DND-41 (cell line): ENCODE measurements around the gene GSC.

Source experiments
- ATAC-seq: fragments of 200-7000 bp; cut with Tn5 transposase; 3 replicates; pipeline ENCODE4 v1.9.1; 2021; ENCODE audit warnings: low read depth; ENCODE audit not compliant: insufficient read depth
- DNase-seq: peaks from one replicate; pipeline ENCODE4 v3.0.0-alpha.2; 2020
- H2AFZ ChIP-seq: 2 replicates; pipeline ENCODE4 v1.6.0; 2012; ENCODE audit warnings: low read depth, low read length
- H3K27ac ChIP-seq: 2 replicates; pipeline ENCODE4 v1.5.1; 2012; ENCODE audit warnings: low read length, inconsistent platforms
- H3K27me3 ChIP-seq: fragments of 200-600 bp; sonication (generic); 2 replicates; pipeline ENCODE4 v1.6.0; 2012; ENCODE audit warnings: low read length, mild to moderate bottlenecking, inconsistent platforms; ENCODE audit not compliant: insufficient read depth, poor library complexity
- H3K36me3 ChIP-seq: 2 replicates; pipeline ENCODE4 v1.5.1; 2012; ENCODE audit warnings: low read length, inconsistent platforms; ENCODE audit not compliant: insufficient read depth
- H3K4me1 ChIP-seq: 2 replicates; pipeline ENCODE4 v1.5.1; 2012; ENCODE audit warnings: mild to moderate bottlenecking, low read length; ENCODE audit not compliant: insufficient read depth
- H3K4me2 ChIP-seq: 2 replicates; pipeline ENCODE4 v1.6.0; 2012; ENCODE audit warnings: mild to moderate bottlenecking, moderate library complexity, low read length, inconsistent platforms; ENCODE audit not compliant: insufficient read depth
- H3K4me3 ChIP-seq, 2 experiments: fragments of 200-600 bp in 1 of 2; shearing (Covaris generic) in 1 of 2; 2 replicates each; pipeline ENCODE4 v1.5.1; 2012 to 2016; ENCODE audit warnings: inconsistent platforms in 2 of 2, low read length in 2 of 2, mild to moderate bottlenecking in 2 of 2, low read depth in 1 of 2, moderate library complexity in 1 of 2
- H3K79me2 ChIP-seq: 2 replicates; pipeline ENCODE4 v1.6.0; 2012; ENCODE audit warnings: low read length, inconsistent platforms; ENCODE audit not compliant: insufficient read depth
- H3K9ac ChIP-seq: 2 replicates; pipeline ENCODE4 v1.6.0; 2012; ENCODE audit warnings: low read depth, mild to moderate bottlenecking, inconsistent platforms, low read length, moderate library complexity
- H3K9me3 ChIP-seq: 2 replicates; pipeline ENCODE4 v1.5.1; 2012; ENCODE audit warnings: low read length, moderate library complexity, mild to moderate bottlenecking, inconsistent platforms; ENCODE audit not compliant: insufficient read depth, severe bottlenecking
- H4K20me1 ChIP-seq: 2 replicates; pipeline ENCODE4 v1.6.0; 2012; ENCODE audit warnings: low read length; ENCODE audit not compliant: insufficient read depth
- EZH2 ChIP-seq: IDR thresholded peaks from 3 replicates; pipeline ENCODE4 v1.6.1; 2012; ENCODE audit warnings: borderline replicate concordance, low read depth, mild to moderate bottlenecking, moderate library complexity, low read length, inconsistent platforms; ENCODE audit not compliant: severe bottlenecking
- TF ChIP-seq, protein P1 (sequence below): IDR thresholded peaks from 2 replicates; pipeline ENCODE4 v1.5.1; 2012; ENCODE audit warnings: borderline replicate concordance, low read length, moderate library complexity, mild to moderate bottlenecking; ENCODE audit not compliant: poor library complexity, severe bottlenecking; ENCODE audit errors: extremely low read depth

Gene GSC

DNA sequence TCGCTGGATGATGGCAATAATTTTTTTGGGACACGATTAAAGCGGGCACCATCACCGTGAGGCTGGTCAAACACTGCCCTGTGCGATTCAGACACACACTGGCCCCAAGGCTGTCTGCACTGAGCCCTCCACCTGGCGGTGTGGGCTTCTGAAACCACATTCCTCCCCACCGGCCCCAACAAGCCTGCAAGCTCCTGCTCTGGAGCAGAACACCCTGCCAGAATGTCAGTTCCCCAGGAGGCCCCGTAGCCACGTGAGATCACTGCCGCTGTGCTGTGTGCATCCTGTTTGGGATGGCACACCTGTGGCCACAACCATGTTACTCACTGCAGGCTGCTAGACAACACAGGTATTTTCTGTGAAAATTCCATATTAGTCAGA, 7.9 kb downstream of the GSC start:
- peak; percentile 92 for ATAC-seq
- DNase-seq = peak; percentile 69
- Histone ChIP-seq H2AFZ (no peak overlapping the region), H3K4me2 (no peak overlapping the region), H3K4me3 (no peak overlapping the region), H3K4me1 (peaks cover 21% of the 10 kb centered on the region), H3K36me3 (no peaks in the 10 kb centered on the region), H3K27me3 (peaks cover 3% of the 10 kb centered on the region), H3K79me2 (no peaks in the 10 kb centered on the region), H3K27ac (peak overlapping the region; percentile 59), H3K9me3 (no peaks in the 10 kb centered on the region), H3K9ac (no peak overlapping the region), H4K20me1 (no peaks in the 10 kb centered on the region)
- no peak for TF ChIP-seq EZH2
- TF ChIP-seq, protein P1, sequence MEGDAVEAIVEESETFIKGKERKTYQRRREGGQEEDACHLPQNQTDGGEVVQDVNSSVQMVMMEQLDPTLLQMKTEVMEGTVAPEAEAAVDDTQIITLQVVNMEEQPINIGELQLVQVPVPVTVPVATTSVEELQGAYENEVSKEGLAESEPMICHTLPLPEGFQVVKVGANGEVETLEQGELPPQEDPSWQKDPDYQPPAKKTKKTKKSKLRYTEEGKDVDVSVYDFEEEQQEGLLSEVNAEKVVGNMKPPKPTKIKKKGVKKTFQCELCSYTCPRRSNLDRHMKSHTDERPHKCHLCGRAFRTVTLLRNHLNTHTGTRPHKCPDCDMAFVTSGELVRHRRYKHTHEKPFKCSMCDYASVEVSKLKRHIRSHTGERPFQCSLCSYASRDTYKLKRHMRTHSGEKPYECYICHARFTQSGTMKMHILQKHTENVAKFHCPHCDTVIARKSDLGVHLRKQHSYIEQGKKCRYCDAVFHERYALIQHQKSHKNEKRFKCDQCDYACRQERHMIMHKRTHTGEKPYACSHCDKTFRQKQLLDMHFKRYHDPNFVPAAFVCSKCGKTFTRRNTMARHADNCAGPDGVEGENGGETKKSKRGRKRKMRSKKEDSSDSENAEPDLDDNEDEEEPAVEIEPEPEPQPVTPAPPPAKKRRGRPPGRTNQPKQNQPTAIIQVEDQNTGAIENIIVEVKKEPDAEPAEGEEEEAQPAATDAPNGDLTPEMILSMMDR = no peak

DNA sequence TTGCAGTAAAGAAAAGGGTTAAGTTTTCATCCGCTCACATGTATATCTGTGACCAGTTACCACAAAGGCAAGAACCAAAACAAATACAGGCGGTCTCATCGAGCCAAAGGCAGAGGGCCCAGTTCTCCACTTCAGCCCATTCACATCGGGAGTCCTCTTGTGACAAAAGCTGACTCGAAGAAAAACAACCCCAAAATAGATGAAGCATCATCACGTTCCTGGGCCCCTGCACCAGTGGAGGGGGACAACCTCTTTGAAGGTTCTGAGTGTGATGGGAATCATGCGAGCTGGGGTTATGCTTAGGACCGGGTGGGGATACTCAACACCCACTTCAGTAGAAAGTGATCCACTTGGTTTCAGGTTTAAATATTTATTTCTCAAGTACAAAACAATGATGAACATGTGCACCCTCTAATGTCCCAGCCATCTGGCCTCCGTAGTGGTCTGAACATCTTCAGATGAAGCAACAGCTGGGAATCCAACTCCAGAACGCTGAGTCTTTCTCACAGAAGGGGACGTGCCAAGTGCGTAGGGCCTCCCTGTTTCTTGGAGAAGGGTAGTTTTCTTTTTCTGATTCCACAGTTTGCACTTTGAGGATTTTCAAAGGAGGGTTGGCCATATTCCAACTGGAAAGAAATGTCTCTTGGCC, 8.4 kb downstream of the GSC start:
- H3K27me3 ChIP-seq = peaks cover 3% of the 10 kb centered on the region
- no peak overlapping the region for H3K9ac ChIP-seq
- H3K36me3 ChIP-seq = no peaks in the 10 kb centered on the region
- DNase-seq (peak; percentile 16), ATAC-seq (peak; percentile 58; the same call in 1 of the 3 replicates)
- no peaks in the 10 kb centered on the region for H3K9me3 ChIP-seq
- H3K4me1 ChIP-seq = peaks cover 24% of the 10 kb centered on the region
- no peak overlapping the region for H3K4me2 ChIP-seq
- TF ChIP-seq, protein P1 = no peak
- no peak for TF ChIP-seq EZH2
- no peaks in the 10 kb centered on the region for H3K79me2 ChIP-seq
- H2AFZ ChIP-seq = no peak overlapping the region
- H4K20me1 ChIP-seq = no peaks in the 10 kb centered on the region
- H3K27ac ChIP-seq = peak overlapping the region; percentile 22; the same call in 1 of the 2 replicates
- H3K4me3 ChIP-seq = no peak overlapping the region

DNA sequence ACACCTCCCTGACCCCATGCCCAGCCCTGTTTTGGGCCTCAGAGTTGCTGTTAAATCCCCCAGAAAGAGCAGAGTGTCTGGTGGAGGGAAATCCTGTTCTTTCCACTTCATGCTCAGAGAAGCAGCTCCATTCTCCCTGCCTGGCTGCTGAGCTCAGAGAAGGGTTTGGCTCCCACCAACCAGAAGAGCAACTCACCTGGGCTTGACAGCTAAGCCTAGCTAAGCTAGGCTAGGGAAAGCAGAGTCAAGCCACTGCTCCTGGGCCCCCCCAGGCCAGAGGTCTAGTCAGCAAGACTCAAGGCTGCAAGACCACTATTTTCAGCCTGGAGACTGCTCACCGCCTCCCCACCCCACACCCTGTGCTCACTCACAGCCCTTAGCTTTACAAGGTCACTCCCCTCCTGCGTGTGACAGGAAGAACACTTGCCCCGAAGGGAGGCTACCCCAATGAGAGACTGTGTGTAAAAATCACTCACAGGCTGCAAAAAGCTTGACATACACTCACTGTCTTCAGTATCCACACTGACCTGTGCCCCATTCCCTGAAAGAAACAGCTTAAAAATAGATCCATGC, 13.5 kb downstream of the GSC start:
- Histone ChIP-seq H3K36me3 (no peaks in the 10 kb centered on the region), H3K9me3 (no peaks in the 10 kb centered on the region), H3K4me3 (no peak overlapping the region), H3K4me2 (no peak overlapping the region), H3K27me3 (no peaks in the 10 kb centered on the region), H4K20me1 (no peaks in the 10 kb centered on the region), H3K4me1 (peaks cover 6% of the 10 kb centered on the region), H3K79me2 (no peaks in the 10 kb centered on the region), H3K9ac (no peak overlapping the region), H2AFZ (no peak overlapping the region; the same call in 1 of the 2 replicates), H3K27ac (no peak overlapping the region)
- ATAC-seq (peak; percentile 49; the same call in 1 of the 3 replicates), DNase-seq (no peak)
- TF ChIP-seq EZH2 = no peak
- TF ChIP-seq, protein P1 = no peak
